ENCODE results near the gene KCTD10. TPM values are rescaled to one million over a fixed set of nuclear protein-coding genes. Genes with fewer than 3 reads are reported as not detected.

The KCTD10 gene
- total RNA-seq, 1 experiment from 2014 or later = 45.9 TPM

GRCh38 chr12:109462868-109463692 is 14.0 kb downstream of the KCTD10 start:
- Histone ChIP-seq H3K79me2 (ENCODE audit: low read depth) (peaks cover 83% of the 10 kb centered on the region), H4K20me1 (ENCODE audit: insufficient read depth) (peaks cover 8% of the 10 kb centered on the region; the same call in 1 of the 2 replicates), H2AFZ (no peak overlapping the region), H3K9me2 (ENCODE audit: insufficient read depth) (no peaks in the 10 kb centered on the region), H3K4me2 (peak overlapping the region; percentile 73), H3K9me3 (ENCODE audit: insufficient read depth, low read depth) (no peaks in the 10 kb centered on the region), H3K27ac (peak overlapping the region; percentile 94), H3F3A (ENCODE audit: insufficient read depth, low read depth) (peaks cover 46% of the 10 kb centered on the region), H3K4me3 (peak overlapping the region; percentile 31; the same call in 1 of the 2 replicates), H3K36me3 (ENCODE audit: low read depth) (0 out of 2 replicates have a peak, but pooled peaks cover 4% of the 10 kb centered on the region), H3K27me3 (ENCODE audit: insufficient read depth, low read depth) (no peaks in the 10 kb centered on the region), H3K4me1 (replicated peaks; ENCODE audit: insufficient read depth) (peaks cover 53% of the 10 kb centered on the region)
- POLR2A ChIA-PET (ENCODE audit: unreplicated experiment) = interaction anchor here (0.5 to 1.2 kb wide), 6 partner anchors 14 to 1844 kb away, joined by 5 to 8 read pairs (median 6); partner anchors contain the start of genes KCTD10 and UBE3B
- CTCF ChIA-PET = interaction anchor here (0.5 to 1.5 kb wide), 3 partner anchors 30 to 423 kb away, joined by 3 to 12 read pairs (median 4); no protein-coding TSS in a partner anchor
- no peak for TF ChIP-seq EZH2 (IDR thresholded peaks at IDR 0.05; ENCODE audit: low read depth)
- no peak for TF ChIP-seq CTCF (conservative IDR thresholded peaks at IDR 0.05)
- TSS peak; percentile 32 for BruUV-seq (replicated peaks)
- peak; percentile 74 to 90 for DNase-seq
- intact Hi-C loops (cut with micrococcal nuclease; ENCODE audit: unreplicated experiment) = loop anchor here (2.0 kb wide), 3 partner anchors 14 to 124 kb away; partner anchors contain the start of genes KCTD10 and UBE3B

DNA sequence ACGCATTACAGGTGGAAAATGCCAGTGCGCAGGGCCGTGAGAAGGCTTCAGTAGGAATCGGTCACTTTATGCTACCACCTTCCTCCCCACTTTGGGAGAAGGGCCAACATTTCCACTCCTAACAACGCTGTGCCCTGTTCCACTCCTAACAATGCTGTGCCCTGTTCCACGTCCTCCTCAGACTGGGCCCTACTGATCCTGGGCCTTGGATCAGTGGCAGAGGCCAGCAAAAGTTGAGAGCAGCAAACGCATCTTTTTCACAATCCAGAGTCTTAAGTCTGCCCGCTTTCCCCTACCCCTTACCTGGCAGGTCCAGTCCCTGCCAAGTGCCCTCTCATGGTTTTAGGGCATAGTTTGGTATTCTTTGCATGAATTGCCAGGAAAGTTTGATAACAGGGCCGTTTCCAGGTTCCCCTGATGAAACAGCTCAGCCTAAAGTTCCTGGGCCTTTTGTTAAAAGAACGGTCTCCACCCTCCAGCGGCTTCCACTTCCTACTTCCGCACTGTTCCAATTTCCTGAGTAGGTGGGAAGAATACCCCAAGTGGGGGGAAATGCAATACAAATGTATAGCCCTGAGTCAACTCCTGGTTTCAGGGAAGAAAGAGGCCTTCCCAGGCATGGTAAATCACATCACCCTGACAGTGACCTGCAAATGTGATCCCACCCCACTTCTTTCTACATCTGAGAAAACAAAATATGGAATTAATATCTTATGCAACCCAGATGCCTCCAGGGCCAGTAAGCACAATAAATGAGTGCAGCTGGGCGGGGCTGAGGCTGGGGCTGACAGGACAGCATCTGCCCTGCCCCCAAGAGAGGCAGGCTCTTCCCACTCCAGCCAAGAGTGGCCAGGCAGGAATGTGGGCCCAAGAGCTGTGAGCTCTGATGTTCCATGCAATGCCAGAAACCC is 15.0 kb downstream of the KCTD10 start:
- H3K36me3 ChIP-seq (ENCODE audit: low read depth) = peaks cover 5% of the 10 kb centered on the region; the same call in 1 of the 2 replicates
- H3K4me2 ChIP-seq = peak overlapping the region; percentile 73
- peak; percentile 86 to 91 for DNase-seq
- H3K9me2 ChIP-seq (ENCODE audit: insufficient read depth) = no peaks in the 10 kb centered on the region
- no TSS peak for BruUV-seq (replicated peaks)
- H3K9me3 ChIP-seq (ENCODE audit: insufficient read depth, low read depth) = no peaks in the 10 kb centered on the region
- ChIA-PET CTCF (interaction anchor here (0.9 to 1.5 kb wide), 3 partner anchors 29 to 34 kb away, joined by 4 to 12 read pairs (median 4); no protein-coding TSS in a partner anchor), POLR2A (ENCODE audit: unreplicated experiment) (interaction anchor here (0.5 to 1.2 kb wide), 3 partner anchors 15 to 1843 kb away, joined by 6 to 7 read pairs (median 7); partner anchors contain the start of genes KCTD10 and UBE3B)
- H2AFZ ChIP-seq = no peak overlapping the region
- H4K20me1 ChIP-seq (ENCODE audit: insufficient read depth) = peaks cover 8% of the 10 kb centered on the region; the same call in 1 of the 2 replicates
- H3K79me2 ChIP-seq (ENCODE audit: low read depth) = peaks cover 76% of the 10 kb centered on the region
- intact Hi-C loops (cut with micrococcal nuclease; ENCODE audit: unreplicated experiment) = loop anchor here (2.0 kb wide), 3 partner anchors 15 to 125 kb away; partner anchors contain the start of genes KCTD10 and UBE3B
- H3K27ac ChIP-seq = peak overlapping the region; percentile 94
- H3K4me1 ChIP-seq (replicated peaks; ENCODE audit: insufficient read depth) = peaks cover 53% of the 10 kb centered on the region
- H3F3A ChIP-seq (ENCODE audit: insufficient read depth, low read depth) = peaks cover 46% of the 10 kb centered on the region
- TF ChIP-seq EZH2 (IDR thresholded peaks at IDR 0.05; ENCODE audit: low read depth) (no peak), CTCF (conservative IDR thresholded peaks at IDR 0.05) (no peak)
- H3K27me3 ChIP-seq (ENCODE audit: insufficient read depth, low read depth) = no peaks in the 10 kb centered on the region
- peak overlapping the region; percentile 14; the same call in 1 of the 2 replicates for H3K4me3 ChIP-seq

All from PC-9 (cell line).